ENCODE data around the gene CWC25. TPM values are rescaled to one million over a fixed set of nuclear protein-coding genes. Genes with fewer than 3 reads are reported as not detected.

CWC25 gene
- total and polyA plus RNA-seq, 9 of the 15 experiments (the other 6 are each of a cell fraction or from before 2014, with no cell fraction given): 16.5 to 27.4 (median 23.0) TPM

- TF ChIP-seq ARID4B (CRISPR knock-in tag; IDR thresholded peaks at IDR 0.05) (no peak), EHMT2 (IDR thresholded peaks at IDR 0.05) (no peak), SOX6 (IDR thresholded peaks at IDR 0.05) (peak; percentile 28; the same call in 1 of the 2 replicates), RBM22 (IDR thresholded peaks at IDR 0.05; ENCODE audit: low read depth, low read length, poor library complexity, severe bottlenecking) (peak; percentile 51), ZMIZ1 (IDR thresholded peaks at IDR 0.05; ENCODE audit: low read depth in 2 of 2, low read length in 2 of 2) (peak in 1 of 2 experiments; percentile 60; a peak in 1 of 4 replicates), TBP (optimal IDR thresholded peaks at IDR 0.05; ENCODE audit: low read depth, low read length) (peak; percentile 96), HINFP (tag; conservative IDR thresholded peaks at IDR 0.05; ENCODE audit: low read depth) (peak; percentile 86), ZBTB34 (CRISPR knock-in tag; IDR thresholded peaks at IDR 0.05) (no peak), HMGN3 (IDR thresholded peaks at IDR 0.05; ENCODE audit: borderline replicate concordance, extremely low read depth, insufficient read length, low read depth, low read length) (peak; percentile 46), E2F8 (IDR thresholded peaks at IDR 0.05; ENCODE audit: low read depth, partially characterized antibody) (peak; percentile 20), TAF7 (tag; IDR thresholded peaks at IDR 0.05) (peak; percentile 78), ELF2 (CRISPR knock-in tag; IDR thresholded peaks at IDR 0.05) (peak; percentile 53; the same call in 1 of the 2 replicates)
These were observed 44.6 kb upstream of the CWC25 start, which contains the start of gene LASP1 (continued) for GRCh38 chr17:38869526-38870258.

Data from K562 (cell line).